Measurements from ENCODE around the gene MYO3B.
"Not testable (repeated sequence)": the region's sequence is repeated elsewhere in the genome, so short reads cannot be mapped to it uniquely, and the experiment has no call there.

Gene MYO3B

GRCh38 chr2:170579511-170579910, 401.6 kb downstream of the MYO3B start:
- no peak for DNase-seq

DNA sequence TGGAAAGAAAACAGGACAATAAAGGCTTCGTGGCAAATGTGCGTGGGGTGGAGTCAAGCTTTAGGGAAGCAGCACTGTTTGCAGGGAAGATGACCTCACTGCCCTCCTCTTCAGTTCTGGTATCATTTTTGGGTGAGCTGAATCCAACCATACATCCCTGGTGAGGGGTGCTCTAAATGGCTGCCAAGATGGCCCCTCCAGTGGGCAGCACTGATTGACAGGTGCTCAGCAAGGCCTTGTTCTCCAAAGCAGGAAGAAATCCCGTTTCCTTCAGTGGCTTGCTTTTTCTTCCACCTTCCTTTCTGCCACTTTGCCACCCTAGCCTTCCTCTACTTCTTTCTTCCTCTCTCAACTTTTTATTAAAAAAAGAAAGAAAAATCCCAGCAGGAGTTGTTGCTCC, 404.4 kb downstream of the MYO3B start:
- DNase-seq: no peak

DNA sequence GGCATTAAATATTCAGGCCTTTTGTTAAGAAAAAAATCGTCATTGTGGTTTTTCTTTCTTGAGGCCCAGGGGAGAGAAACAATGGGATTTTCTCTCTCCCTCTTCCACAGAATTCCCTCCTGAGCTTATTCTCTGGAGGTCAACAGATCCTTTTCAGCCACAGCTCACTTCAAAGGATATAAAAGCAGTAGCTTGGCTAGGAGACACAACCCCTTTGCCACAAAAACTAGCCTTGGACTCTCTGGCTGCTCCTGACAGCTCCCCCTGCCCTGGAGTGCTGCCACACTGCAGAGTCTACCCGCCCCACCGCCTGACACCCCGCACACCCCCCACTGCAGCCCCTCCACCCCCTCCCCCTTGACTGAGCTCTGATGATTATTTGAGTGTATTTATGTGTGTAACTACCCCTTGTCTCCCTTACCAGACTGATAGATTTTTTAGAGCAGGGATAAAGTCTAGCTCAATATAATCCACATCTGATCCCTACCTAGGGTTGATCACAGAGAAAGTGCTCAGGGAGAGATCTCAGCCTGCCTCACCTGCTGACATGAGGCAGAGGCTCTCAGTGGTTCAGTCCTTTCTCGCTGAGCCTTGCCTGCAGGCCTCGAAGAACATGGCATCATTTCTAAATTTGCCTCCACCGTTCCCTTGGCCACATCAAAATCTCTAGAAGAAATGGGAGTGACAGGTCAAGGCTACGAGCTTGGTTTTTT, 405.0 kb downstream of the MYO3B start:
- DNase-seq: no peak

- no peak for DNase-seq
Measured at GRCh38 chr2:170585067-170585466, 407.1 kb downstream of the MYO3B start.

DNA sequence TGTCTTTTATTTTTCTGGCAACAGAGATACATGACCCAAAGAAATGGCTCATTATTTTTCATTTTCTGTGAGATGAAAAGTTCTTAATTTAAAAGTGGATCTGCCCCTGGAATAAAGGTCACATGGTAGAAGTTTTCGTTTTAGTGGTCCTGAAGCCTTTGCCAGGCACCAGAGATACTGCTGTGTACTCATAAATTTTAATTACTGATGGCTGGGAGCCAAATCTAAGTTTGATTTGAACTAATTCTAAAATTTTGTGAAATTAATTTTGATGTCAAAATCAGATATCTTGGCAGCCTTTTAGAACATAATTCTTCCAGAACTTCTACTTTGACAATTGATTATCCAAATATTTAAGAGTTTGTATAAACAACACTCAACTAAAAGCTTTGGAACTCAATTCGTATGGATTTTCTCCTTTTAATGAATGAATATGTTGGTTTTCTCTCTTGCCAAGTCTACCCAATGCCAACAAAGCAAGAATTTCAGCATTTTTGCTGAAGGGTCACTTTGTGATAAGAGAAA, 408.7 kb downstream of the MYO3B start:
- no peak for DNase-seq

GRCh38 chr2:170587117-170587516, 409.2 kb downstream of the MYO3B start:
- no peak for DNase-seq

DNA sequence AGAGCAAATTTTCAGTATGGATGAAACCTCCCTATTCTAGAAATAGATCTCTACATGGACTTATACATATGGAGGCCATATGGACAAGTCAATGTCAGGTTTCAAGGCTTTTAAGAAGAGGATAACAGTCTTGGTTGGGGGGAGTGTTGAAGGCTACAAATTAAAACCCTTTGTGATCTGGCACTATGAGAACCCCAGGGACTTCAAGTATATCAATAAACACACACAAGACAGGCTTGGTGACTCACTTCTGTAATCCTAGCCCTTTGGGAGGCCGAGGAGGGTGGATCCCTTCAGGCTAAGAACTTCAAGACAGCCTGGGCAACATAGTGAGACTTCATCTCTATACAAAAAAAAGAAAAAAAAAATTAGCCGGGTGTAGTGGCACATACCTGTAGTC, 410.0 kb downstream of the MYO3B start:
- no peak for DNase-seq

DNA sequence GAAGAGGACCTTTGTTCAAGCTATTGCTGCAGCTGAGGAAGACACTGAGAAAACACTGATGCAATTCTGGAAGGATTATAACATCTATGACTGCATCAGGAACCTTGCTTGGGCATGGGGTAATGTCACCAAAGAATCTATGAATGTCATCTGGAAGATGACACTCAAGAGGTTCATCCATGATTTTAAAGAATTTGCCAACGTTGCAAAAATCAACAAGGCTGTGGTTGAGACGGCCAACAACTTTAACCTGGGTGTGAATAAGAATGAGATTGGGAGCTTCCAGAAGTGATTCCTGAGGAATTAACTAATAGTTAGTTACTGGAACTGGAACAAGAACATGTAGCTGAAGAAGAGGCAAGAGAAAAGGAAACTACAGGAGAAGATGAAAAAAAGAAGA, 410.8 kb downstream of the MYO3B start:
- no peak for DNase-seq

- no peak for DNase-seq
Measured at GRCh38 chr2:170596576-170596975, 418.6 kb downstream of the MYO3B start.

GRCh38 chr2:170598067-170598395, 420.1 kb downstream of the MYO3B start:
- no peak for DNase-seq

- no peak for DNase-seq
Measured at GRCh38 chr2:170601489-170601888, 423.5 kb downstream of the MYO3B start.

- no peak for DNase-seq
Measured at GRCh38 chr2:170605862-170606261, 427.9 kb downstream of the MYO3B start.

- no peak for DNase-seq
Measured at GRCh38 chr2:170607171-170607570, 429.2 kb downstream of the MYO3B start.

- no peak for DNase-seq
Measured at GRCh38 chr2:170610615-170611014, 432.7 kb downstream of the MYO3B start.

- DNase-seq: not testable (repeated sequence)
Measured at GRCh38 chr2:170618948-170619347, 441.0 kb downstream of the MYO3B start.

GRCh38 chr2:170635094-170635493, 457.1 kb downstream of the MYO3B start:
- not testable (repeated sequence) for DNase-seq

DNA sequence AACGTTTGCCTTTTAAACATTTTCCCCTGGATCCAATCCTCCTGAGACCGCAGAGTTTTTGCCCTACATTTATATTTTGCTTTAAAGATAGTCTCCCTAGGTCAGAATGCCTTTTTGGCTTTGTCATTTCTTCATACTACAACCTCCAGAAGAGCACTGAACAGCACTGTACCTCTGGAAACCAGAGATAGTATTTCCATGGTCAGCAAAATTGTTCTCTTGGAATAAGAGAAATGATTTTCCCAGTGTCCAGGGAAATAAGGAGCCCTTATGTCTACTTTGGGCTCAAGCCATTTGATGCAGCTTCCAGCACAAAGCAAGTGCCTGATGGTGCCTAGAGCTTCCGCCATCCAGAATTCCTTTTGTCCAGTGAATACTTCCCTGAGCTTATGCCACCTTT, 461.7 kb downstream of the MYO3B start:
- no peak for DNase-seq

DNA sequence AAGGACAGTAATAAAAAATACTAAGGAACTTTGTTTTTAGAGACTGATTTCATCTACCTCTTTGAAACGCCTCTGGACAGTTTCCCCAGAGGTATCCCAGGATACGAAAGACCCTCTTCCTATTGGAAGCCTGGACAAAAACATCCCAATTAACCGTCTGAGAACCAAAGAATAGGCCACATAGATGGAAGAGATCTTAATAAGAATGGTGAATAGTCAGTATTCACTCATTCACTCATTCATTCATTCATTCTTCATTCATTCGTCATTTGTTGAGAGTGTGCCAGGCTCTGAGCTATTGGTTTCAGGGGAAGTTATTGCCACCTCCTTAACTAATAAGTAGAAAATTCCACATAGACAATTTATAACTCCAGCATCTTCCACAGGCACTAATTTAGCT, 464.0 kb downstream of the MYO3B start:
- no peak for DNase-seq

DNA sequence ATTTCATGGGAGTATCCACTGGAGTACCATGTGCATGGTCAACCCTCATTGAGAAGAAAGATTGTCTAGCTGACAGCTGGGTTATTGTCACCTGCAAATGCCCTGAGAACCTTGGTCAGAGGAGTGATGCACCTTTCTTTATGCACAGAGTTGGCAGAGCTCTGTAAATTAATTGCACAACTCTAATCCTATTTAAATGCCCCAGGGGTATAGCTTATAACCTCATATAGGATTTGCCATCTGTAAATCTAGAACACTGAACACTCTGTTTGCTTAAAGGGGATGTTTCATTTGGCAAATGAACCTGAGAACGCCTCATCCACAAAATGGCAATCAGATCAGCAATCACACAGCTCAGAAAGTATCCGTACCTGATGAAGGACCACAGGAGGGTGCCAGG, 465.4 kb downstream of the MYO3B start:
- DNase-seq: no peak

GRCh38 chr2:170647741-170648436, 469.9 kb downstream of the MYO3B start:
- DNase-seq: no peak

GRCh38 chr2:170651624-170652325, 473.8 kb downstream of the MYO3B start:
- no peak for DNase-seq

GRCh38 chr2:170652637-170653417, 474.9 kb downstream of the MYO3B start:
- no peak for DNase-seq

GRCh38 chr2:170656669-170657068, 478.7 kb downstream of the MYO3B start:
- DNase-seq: no peak

All from NCI-H1694 treated with DMSO at 0.1 percent for 48 hours (cell line).